D341Med (cell line): ENCODE data around the gene TBC1D30.

Experiments
- DNase-seq: peaks from one replicate; pipeline ENCODE4 v3.0.0; 2012; ENCODE audit warnings: low spot score

Gene TBC1D30

DNA sequence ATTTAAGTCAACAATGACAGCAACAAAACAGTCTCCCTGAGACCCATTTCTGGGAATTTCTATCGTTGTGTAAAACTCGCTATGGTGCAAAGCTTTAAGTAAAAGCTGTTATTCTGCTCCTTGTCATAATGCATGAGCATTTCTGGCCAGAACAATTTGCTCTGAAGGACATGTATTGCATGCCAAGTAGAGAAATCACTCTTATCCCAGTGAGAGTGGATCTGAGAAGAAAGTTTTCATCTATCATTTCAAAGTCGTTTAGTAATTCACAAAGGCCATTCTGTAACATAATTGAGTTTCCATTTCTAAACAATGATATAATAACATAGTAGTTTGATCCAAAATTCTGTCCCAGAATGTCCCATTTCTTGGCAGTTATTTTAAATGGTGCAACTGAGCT lies 86.6 kb downstream of the TBC1D30 start:
- DNase-seq = no peak

DNA sequence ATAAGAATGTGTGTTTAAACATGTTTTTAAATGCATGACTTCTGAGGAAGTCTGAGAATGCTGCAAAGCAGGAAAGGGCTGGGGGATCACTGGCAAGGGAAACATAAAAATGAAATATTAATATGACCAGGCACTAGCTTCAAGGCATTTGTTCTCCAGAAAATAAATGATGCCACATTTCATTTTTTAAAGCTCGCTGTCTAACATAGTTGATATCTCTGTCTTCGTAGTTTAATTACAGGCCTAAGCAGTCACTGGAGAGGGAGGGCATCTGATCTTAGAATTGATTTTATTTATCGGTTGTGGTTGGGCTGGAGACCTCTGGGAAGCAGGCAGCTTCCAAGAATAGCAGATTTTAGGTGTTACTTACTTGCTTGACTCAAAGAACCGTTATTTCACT lies 87.5 kb downstream of the TBC1D30 start:
- no peak for DNase-seq

DNA sequence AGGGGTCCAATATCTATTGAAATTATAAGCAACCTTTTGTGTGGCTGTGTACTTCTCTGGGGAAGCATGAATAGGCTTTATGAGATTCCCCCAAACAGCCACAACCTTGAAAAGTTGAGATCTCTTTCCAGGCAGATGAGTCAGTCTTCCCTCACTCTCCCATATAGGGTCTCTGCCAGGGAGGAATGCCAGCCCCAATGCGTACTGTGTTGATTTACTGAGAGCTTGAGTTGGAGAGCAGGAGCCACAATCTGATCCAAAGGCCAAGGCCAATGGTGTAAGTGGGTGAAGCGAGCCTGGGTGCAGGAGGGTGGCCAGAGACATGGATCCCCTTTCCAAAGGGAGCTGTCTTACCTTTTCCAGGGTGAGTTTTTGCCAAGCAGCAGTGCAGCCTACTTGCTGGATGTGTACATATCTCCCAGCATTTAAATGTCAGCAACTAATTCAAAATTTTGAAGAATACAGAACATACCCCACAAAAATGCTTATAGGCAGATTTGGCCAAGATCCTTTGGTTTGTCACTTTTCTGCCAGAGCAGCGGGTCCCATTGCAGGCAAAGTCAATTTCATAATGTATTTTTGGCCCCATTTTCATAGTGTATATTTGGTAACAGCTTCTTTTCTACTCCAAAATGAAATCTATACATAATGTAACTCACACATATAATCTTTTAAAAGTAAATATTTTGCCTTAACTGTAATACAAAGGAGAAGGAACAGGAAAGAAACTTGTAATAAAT lies 88.2 kb downstream of the TBC1D30 start:
- DNase-seq = no peak

DNA sequence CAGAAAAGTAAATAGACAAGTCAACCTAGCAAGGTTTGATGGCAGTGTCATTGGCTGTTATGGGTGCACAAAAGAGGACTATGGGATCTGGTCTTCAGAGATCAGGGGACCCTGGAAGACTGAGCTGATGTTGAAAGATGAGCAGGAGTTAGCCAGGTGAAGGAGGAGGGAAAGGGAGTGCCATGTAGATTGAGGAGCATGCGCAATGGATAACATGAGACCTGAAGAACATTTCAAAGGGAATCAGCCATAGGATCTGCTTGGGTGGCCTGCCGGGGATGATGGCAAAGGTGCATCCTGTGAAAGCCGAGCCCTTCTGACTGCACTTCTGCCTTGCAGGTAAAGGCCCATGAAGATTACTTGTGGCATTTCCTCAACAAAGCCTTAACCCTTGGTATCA lies 90.8 kb downstream of the TBC1D30 start:
- no peak for DNase-seq

DNA sequence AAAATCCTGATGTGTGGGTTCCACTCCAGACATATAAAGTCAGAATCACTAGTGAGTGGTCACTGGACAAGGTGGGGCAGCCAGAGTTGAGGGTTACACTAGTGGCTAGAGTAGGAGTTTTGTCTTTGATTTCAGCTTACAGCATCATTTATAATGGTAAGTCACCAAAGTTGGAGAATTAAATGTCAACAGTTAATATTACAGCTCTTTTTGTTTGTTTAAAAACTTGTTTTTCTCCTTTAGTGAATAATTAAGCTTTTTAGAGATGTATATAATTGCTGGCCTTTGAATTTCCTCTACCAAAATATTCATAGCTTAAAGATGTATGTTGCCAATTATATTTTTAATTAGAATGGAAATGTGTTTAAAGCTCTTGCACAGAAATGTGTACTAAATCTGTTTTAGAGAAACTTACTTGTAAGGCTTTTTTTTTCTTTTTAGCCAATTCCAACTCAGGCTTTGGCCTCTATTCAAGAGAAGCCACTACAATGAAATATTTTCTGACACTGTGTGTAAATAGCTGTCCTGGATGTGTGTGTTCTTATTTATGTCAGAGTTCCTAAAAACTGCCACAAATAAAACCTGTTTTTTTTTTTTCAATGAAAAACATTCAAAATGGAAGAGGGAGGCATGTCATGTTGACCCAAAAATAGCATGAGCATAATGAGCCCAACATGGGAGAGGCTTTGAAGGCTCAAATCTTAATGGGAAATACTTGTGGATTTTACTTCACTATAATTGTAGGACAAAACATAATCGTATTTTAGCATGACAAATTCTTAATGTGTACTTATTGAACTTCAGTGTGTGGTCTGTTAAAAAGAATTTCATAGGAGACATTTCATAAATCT lies 92.2 kb downstream of the TBC1D30 start:
- DNase-seq = no peak

DNA sequence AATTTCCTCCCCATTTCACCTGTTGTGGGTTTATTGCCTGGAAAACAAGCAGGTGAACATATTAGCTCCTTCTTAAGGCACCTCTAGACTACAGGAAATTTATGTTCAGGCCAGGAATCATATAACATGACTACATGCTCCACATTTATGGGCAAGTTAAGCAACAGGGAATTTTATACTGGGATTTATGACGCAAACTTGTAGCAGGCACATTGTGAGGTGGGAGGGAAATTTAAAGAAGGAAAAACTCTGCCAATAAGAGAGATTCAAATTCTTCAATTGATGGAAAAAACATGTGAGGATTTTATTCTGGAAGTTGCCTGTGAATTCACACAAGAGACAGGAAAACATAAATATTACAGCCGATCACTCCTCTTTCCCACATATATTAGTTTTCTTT lies 93.9 kb downstream of the TBC1D30 start:
- DNase-seq = no peak

DNA sequence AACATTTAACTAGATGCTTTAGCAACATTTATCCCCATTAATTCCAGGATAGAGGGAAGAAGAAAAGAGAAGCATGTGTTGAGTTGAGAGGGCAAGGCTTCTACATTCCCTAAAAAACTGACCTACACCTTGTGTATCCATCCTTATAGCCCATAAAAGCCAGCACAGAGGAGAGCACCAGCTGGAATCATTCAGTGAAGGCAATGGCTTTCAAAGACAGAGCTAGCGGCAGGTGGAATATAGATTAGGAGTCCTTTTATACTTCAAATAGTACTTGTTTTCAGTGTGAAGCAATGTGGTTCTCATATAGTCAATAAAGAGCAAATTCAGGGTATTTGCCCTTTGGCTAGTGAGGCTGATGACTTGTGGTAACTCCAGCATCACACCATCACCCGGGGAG lies 94.4 kb downstream of the TBC1D30 start:
- DNase-seq = no peak

DNA sequence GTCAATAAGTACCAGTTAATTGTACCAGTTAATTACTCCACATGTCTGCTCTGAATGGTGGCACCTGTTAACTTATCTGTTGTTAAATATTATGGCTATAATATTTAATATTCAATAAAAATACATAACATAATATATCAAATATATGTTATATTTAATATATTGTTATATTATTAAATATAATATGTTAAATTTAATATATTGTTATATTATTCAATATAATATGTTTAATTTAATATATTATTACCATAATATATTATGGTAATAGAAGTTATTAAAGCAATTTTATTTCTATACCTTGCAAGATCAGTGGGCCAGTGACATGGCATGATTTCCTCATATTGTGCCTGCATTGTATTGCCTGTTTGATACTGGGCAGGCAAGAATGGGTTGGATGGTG lies 98.4 kb downstream of the TBC1D30 start:
- no peak for DNase-seq

DNA sequence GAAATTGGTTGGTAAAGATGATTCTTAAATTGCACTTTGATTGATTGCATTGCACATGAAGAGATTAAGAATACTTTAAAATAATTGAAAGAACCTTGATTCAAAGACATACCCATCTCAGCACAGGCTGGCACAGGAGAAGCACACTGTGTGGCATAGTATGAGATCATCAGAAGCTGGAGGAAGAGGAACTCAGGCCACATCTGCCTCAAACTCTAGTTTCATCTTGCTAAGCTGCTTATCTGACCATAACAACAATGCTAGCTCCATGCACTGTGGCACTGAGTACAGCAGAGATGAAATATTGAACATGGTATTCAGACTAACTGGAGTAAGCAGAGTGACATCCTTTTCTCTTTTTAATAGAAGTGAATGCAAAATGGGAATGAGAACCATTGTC lies 99.1 kb downstream of the TBC1D30 start:
- DNase-seq = no peak
